22Rv1 (cell line): Measurements from ENCODE around the gene IAH1.

Experiments used
- H3K27ac ChIP-seq: fragments of 450-650 bp; 2 replicates; pipeline ENCODE4 v1.5.1; 2017
- ZFX ChIP-seq: fragments of 450-650 bp; IDR thresholded peaks from 2 replicates; pipeline ENCODE4 v1.6.1; 2017; ENCODE audit warnings: antibody characterized with exemption, borderline replicate concordance
- TF ChIP-seq, protein P1 (sequence below): fragments of 450-650 bp; IDR thresholded peaks from 2 replicates; pipeline ENCODE4 v1.5.1; 2017; ENCODE audit warnings: mild to moderate bottlenecking

The IAH1 gene

DNA sequence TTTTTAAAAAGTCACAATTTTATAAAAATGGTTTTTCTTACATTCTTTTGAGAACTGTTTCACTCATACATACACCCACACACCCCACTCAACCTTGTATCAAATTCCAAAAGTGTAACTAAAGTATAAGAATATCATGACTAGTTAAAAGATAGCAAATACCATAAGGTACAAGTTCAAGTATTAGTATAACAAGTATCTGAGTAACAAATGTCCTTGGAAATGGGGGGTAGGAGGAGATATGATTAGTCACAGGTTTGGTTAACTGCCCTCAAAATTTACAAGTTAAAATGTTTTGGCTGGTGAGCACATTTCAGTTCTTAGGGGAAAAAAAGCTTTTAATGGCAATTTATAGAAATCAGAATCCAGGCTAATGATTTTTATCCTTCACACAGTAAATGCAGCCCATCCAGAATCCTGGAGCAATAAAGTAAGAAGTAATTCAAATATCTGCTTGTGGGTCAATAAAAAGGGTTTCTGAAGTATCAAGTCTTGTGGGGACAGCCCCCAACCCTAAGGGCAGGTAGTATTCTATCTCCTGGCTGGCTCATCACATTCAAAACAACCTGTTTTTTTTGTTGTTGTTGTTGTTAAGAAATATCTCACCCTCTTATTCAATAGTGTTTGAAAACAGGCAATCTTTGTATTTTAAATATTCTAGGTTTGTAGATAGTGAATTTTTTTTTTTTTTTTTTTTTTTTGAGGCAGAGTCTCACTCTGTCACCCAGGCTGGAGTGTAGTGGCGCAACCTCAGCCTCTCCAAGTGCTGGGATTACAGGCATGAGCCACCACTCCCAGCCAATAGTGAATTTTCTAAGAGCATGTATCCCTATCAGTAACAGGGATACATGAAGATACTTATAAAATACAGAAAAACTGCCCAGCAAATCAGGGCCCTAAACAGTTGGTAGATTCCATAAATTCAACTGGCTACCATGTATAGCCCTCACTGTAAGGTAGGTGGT, 14.5 kb downstream of the IAH1 start:
- H3K27ac ChIP-seq: no peak overlapping the region
- TF ChIP-seq, protein P1, sequence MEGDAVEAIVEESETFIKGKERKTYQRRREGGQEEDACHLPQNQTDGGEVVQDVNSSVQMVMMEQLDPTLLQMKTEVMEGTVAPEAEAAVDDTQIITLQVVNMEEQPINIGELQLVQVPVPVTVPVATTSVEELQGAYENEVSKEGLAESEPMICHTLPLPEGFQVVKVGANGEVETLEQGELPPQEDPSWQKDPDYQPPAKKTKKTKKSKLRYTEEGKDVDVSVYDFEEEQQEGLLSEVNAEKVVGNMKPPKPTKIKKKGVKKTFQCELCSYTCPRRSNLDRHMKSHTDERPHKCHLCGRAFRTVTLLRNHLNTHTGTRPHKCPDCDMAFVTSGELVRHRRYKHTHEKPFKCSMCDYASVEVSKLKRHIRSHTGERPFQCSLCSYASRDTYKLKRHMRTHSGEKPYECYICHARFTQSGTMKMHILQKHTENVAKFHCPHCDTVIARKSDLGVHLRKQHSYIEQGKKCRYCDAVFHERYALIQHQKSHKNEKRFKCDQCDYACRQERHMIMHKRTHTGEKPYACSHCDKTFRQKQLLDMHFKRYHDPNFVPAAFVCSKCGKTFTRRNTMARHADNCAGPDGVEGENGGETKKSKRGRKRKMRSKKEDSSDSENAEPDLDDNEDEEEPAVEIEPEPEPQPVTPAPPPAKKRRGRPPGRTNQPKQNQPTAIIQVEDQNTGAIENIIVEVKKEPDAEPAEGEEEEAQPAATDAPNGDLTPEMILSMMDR: no peak
- TF ChIP-seq ZFX: no peak

DNA sequence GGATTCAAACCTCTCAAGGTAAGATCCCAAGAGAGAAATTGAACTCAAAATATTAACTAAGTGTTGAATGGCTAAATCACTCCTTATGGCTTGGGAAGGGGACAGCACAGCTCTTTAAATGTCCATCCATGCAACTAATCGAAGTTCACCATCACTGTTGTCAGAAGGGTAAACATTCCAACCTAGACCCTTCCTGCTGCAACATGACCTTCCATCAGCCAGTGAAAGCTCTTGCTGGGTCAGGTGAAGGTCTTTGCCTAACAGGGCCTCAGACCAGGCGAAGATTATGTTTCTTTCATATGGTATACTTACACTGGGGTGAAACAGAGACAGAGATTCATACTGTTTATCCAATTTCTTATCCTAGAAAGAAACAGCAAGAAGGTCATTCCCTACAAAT, 16.4 kb downstream of the IAH1 start:
- H3K27ac ChIP-seq: no peak overlapping the region
- TF ChIP-seq, protein P1: no peak
- TF ChIP-seq ZFX: no peak

DNA sequence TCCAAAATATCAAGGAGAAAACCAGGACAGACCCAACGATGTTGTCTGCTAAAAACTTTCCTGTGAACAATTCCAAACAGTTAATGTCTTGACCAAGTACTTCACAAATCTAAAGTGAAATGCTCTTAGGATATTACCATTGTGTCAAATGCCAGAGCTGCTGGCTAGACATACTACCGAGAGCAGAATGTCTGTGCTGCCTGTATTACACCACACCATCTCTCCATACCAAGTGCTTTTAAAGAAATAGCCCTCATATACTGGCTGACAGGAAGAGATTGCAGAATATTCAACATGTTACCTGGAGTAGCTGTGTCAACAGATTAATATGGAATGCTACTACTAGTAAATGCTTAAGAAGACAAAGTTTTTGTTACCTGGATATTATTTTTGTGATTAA, 18.6 kb downstream of the IAH1 start:
- H3K27ac ChIP-seq: no peak overlapping the region
- TF ChIP-seq ZFX: no peak
- TF ChIP-seq, protein P1: no peak

DNA sequence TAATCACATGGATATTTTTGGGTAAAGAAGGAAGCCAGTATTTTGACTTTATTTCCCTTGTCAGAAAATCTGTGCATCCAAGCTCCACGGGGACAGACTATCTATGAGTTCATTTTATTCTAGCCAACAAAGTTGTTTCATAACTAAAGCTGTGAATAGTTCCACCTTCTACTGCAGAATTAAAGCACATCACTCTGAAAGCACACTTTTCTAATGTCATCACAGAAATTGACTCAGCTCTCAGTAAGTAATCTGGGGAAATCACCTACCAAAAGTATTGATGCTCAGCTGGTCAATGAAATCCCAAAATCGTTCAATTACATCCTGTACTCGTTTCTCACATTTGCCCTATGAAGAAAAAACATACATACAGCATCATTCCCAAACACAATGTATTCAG, 19.1 kb downstream of the IAH1 start:
- TF ChIP-seq, protein P1: no peak

DNA sequence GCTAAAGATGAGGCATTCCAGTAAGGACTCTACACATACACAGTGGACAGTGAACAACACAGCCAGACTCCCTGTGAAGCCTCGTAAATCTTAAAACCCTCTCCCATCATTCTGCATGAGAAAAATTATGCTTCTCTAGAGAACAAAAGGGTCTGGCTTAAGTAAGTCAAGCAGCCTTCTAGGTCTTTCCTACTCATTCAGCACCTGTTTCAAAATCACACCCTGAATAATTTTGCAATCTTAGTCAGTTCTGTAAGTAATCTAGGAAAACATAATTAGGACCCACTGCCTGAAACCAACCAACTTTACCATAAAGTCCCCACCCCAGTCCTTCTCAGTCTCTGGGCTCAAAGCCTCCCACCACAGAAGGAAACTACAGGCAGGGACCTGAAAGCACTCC, 19.7 kb downstream of the IAH1 start:
- H3K27ac ChIP-seq: no peak overlapping the region
- TF ChIP-seq, protein P1: no peak
- no peak for TF ChIP-seq ZFX

More for the DNA sequence above, 19.1 kb downstream of the IAH1 start:
- no peak overlapping the region for H3K27ac ChIP-seq

DNA sequence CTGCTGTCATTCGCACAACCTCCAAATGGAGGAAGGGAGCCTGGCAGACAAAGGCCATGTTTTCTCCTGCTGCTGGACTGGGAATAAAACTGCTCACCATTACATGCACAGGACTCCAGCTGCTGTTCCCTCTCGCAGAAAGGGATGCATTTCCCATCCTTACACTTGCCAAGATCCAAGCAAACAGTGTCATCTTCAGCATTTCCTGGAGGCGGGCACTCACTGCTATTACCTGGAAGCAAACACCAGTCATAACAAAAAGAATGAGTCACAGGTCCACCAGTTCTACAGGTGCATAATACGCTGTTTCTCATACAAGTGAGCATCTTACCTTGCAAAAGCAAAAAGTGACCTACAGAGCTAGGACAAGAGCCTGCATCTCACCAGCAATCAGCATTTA, 22.7 kb downstream of the IAH1 start:
- TF ChIP-seq, protein P1: no peak
- no peak for TF ChIP-seq ZFX
- no peak overlapping the region; the same call in 1 of the 2 replicates for H3K27ac ChIP-seq

DNA sequence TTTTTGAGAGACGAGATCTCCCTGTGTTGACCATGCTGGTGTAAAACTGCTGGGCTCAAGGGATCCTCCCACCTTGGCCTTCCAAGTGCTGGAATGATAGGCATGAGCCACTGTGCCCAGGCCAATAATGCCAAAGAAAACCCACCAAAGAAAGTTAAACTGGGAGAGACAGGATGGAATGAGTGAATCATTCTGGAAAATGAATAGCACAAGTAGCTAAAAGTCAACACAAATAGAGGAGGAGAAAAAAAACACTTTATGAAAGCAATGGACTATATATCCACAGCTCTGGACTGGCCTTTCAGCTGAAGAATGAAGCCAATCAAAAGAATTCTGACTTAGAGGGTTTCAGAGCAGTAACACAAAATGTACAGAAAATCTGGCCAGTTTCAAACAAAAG, 23.9 kb downstream of the IAH1 start:
- TF ChIP-seq, protein P1: no peak
- no peak for TF ChIP-seq ZFX
- no peak overlapping the region for H3K27ac ChIP-seq
